ENCODE measurements around the gene TRAP1. TPM values are rescaled to one million over a fixed set of nuclear protein-coding genes. Genes with fewer than 3 reads are reported as not detected.

TRAP1 gene
- polyA plus RNA-seq, 1 donor from 2014 or later, result 73.0 TPM

DNA sequence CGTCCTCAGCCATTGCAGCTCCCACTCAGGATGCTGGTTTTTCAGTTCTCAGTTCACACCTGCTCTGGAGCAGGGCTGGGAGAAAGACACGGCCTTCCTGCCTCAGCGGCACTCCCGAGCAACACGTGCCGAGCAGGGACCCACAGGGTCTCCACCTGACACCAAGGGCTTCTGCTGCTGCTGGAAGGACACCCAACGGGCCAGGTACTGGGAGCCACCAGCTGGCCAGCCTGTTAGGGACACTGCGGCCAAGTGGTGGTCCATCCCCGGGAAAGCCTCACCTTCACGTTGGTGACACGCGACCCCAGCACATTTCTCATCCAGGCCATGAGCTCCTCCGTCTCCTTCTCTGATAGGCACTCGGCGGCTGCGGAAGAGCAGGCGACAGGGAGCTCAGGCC, 54.7 kb downstream of the TRAP1 start:
- Histone ChIP-seq H3K4me2 (ENCODE audit: low read length) (no peak overlapping the region), H3K27ac (ENCODE audit: low read length) (no peak overlapping the region), H3K9me3 (ENCODE audit: low read length) (no peaks in the 10 kb centered on the region), H3K9me2 (ENCODE audit: insufficient read depth, low read length) (no peaks in the 10 kb centered on the region), H3K79me2 (replicated peaks; ENCODE audit: insufficient read depth, low read length) (no peaks in the 10 kb centered on the region), H3K27me3 (ENCODE audit: insufficient read depth, low read depth, low read length) (no peaks in the 10 kb centered on the region), H3K9ac (ENCODE audit: low read length) (no peak overlapping the region), H3F3A (ENCODE audit: insufficient read depth, low read length, poor library complexity, severe bottlenecking) (no peaks in the 10 kb centered on the region), H4K20me1 (ENCODE audit: insufficient read depth) (no peaks in the 10 kb centered on the region), H2AFZ (ENCODE audit: low read depth, low read length) (no peak overlapping the region), H3K36me3 (ENCODE audit: insufficient read depth, low read length) (peaks cover 4% of the 10 kb centered on the region), H3K4me3 (ENCODE audit: low read length) (no peak overlapping the region)
- no peak for TF ChIP-seq MXI1 (conservative IDR thresholded peaks at IDR 0.05; ENCODE audit: poor library complexity, severe bottlenecking)
- no peak for TF ChIP-seq POLR2AphosphoS5 (IDR thresholded peaks at IDR 0.05)
- TF ChIP-seq, protein P1, sequence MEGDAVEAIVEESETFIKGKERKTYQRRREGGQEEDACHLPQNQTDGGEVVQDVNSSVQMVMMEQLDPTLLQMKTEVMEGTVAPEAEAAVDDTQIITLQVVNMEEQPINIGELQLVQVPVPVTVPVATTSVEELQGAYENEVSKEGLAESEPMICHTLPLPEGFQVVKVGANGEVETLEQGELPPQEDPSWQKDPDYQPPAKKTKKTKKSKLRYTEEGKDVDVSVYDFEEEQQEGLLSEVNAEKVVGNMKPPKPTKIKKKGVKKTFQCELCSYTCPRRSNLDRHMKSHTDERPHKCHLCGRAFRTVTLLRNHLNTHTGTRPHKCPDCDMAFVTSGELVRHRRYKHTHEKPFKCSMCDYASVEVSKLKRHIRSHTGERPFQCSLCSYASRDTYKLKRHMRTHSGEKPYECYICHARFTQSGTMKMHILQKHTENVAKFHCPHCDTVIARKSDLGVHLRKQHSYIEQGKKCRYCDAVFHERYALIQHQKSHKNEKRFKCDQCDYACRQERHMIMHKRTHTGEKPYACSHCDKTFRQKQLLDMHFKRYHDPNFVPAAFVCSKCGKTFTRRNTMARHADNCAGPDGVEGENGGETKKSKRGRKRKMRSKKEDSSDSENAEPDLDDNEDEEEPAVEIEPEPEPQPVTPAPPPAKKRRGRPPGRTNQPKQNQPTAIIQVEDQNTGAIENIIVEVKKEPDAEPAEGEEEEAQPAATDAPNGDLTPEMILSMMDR (IDR thresholded peaks at IDR 0.05; ENCODE audit: poor library complexity, severe bottlenecking), result no peak
- no peak for TF ChIP-seq EP300 (conservative IDR thresholded peaks at IDR 0.05; ENCODE audit: poor library complexity, severe bottlenecking)
- no peak for TF ChIP-seq SMC3 (conservative IDR thresholded peaks at IDR 0.05; ENCODE audit: poor library complexity)
- no peak for TF ChIP-seq RAD21 (conservative IDR thresholded peaks at IDR 0.05)
- no peak for TF ChIP-seq EZH2 (IDR thresholded peaks at IDR 0.05; ENCODE audit: borderline replicate concordance, insufficient read depth, low read length, poor library complexity, severe bottlenecking)
- no peak for TF ChIP-seq TAF1 (IDR thresholded peaks at IDR 0.05; ENCODE audit: low read depth)
- TF ChIP-seq, protein P2, sequence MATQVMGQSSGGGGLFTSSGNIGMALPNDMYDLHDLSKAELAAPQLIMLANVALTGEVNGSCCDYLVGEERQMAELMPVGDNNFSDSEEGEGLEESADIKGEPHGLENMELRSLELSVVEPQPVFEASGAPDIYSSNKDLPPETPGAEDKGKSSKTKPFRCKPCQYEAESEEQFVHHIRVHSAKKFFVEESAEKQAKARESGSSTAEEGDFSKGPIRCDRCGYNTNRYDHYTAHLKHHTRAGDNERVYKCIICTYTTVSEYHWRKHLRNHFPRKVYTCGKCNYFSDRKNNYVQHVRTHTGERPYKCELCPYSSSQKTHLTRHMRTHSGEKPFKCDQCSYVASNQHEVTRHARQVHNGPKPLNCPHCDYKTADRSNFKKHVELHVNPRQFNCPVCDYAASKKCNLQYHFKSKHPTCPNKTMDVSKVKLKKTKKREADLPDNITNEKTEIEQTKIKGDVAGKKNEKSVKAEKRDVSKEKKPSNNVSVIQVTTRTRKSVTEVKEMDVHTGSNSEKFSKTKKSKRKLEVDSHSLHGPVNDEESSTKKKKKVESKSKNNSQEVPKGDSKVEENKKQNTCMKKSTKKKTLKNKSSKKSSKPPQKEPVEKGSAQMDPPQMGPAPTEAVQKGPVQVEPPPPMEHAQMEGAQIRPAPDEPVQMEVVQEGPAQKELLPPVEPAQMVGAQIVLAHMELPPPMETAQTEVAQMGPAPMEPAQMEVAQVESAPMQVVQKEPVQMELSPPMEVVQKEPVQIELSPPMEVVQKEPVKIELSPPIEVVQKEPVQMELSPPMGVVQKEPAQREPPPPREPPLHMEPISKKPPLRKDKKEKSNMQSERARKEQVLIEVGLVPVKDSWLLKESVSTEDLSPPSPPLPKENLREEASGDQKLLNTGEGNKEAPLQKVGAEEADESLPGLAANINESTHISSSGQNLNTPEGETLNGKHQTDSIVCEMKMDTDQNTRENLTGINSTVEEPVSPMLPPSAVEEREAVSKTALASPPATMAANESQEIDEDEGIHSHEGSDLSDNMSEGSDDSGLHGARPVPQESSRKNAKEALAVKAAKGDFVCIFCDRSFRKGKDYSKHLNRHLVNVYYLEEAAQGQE (IDR thresholded peaks at IDR 0.05; ENCODE audit: borderline replicate concordance), result no peak

DNA sequence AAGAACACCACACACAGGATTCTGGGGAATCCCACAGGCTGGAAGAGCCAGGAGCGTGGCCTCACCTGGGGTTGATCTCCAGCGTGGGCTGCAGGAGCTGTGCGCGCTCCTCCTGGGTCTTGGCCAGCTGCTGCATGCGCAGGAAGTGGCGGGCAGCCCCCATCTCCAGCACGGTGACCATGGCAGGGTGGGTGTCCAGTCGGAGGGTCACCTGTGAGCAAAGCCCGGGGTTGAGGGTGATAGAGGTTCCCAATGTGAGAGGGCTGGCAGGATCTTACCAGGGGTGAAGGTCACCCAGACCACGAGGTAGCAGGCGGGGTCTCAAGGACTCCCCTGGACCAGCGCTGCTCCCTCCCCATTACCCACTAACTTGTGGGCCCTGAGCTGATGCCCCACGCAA, 55.4 kb downstream of the TRAP1 start:
- no peak overlapping the region for H3K9ac ChIP-seq (ENCODE audit: low read length)
- TF ChIP-seq RAD21 (conservative IDR thresholded peaks at IDR 0.05) (no peak), MXI1 (conservative IDR thresholded peaks at IDR 0.05; ENCODE audit: poor library complexity, severe bottlenecking) (no peak), POLR2AphosphoS5 (IDR thresholded peaks at IDR 0.05) (no peak), EP300 (conservative IDR thresholded peaks at IDR 0.05; ENCODE audit: poor library complexity, severe bottlenecking) (no peak), TAF1 (IDR thresholded peaks at IDR 0.05; ENCODE audit: low read depth) (no peak), SMC3 (conservative IDR thresholded peaks at IDR 0.05; ENCODE audit: poor library complexity) (no peak), EZH2 (IDR thresholded peaks at IDR 0.05; ENCODE audit: borderline replicate concordance, insufficient read depth, low read length, poor library complexity, severe bottlenecking) (no peak)
- TF ChIP-seq, protein P1 (IDR thresholded peaks at IDR 0.05; ENCODE audit: poor library complexity, severe bottlenecking), result no peak
- TF ChIP-seq, protein P2 (IDR thresholded peaks at IDR 0.05; ENCODE audit: borderline replicate concordance), result no peak
- no peaks in the 10 kb centered on the region for H3F3A ChIP-seq (ENCODE audit: insufficient read depth, low read length, poor library complexity, severe bottlenecking)
- H3K9me2 ChIP-seq (ENCODE audit: insufficient read depth, low read length), result no peaks in the 10 kb centered on the region
- H3K79me2 ChIP-seq (replicated peaks; ENCODE audit: insufficient read depth, low read length), result no peaks in the 10 kb centered on the region
- H4K20me1 ChIP-seq (ENCODE audit: insufficient read depth), result no peaks in the 10 kb centered on the region
- no peaks in the 10 kb centered on the region for H3K27me3 ChIP-seq (ENCODE audit: insufficient read depth, low read depth, low read length)
- no peak overlapping the region for H3K27ac ChIP-seq (ENCODE audit: low read length)
- no peak overlapping the region for H3K4me2 ChIP-seq (ENCODE audit: low read length)
- H3K36me3 ChIP-seq (ENCODE audit: insufficient read depth, low read length), result peaks cover 11% of the 10 kb centered on the region
- no peaks in the 10 kb centered on the region for H3K9me3 ChIP-seq (ENCODE audit: low read length)
- H2AFZ ChIP-seq (ENCODE audit: low read depth, low read length), result no peak overlapping the region
- no peak overlapping the region for H3K4me3 ChIP-seq (ENCODE audit: low read length)
